GM18517 (cell line): Measurements from ENCODE around the gene FGF19.

ENCODE experiments used
- ATAC-seq: cut with Tn5 transposase; IDR thresholded peaks from one replicate; pipeline ENCODE4 v1.9.1; 2021; ENCODE audit warnings: mild to moderate bottlenecking, moderate library complexity; ENCODE audit not compliant: unreplicated experiment

Gene FGF19

GRCh38 chr11:69657456-69657910 lies 46.3 kb downstream of the FGF19 start:
- ATAC-seq = no peak

DNA sequence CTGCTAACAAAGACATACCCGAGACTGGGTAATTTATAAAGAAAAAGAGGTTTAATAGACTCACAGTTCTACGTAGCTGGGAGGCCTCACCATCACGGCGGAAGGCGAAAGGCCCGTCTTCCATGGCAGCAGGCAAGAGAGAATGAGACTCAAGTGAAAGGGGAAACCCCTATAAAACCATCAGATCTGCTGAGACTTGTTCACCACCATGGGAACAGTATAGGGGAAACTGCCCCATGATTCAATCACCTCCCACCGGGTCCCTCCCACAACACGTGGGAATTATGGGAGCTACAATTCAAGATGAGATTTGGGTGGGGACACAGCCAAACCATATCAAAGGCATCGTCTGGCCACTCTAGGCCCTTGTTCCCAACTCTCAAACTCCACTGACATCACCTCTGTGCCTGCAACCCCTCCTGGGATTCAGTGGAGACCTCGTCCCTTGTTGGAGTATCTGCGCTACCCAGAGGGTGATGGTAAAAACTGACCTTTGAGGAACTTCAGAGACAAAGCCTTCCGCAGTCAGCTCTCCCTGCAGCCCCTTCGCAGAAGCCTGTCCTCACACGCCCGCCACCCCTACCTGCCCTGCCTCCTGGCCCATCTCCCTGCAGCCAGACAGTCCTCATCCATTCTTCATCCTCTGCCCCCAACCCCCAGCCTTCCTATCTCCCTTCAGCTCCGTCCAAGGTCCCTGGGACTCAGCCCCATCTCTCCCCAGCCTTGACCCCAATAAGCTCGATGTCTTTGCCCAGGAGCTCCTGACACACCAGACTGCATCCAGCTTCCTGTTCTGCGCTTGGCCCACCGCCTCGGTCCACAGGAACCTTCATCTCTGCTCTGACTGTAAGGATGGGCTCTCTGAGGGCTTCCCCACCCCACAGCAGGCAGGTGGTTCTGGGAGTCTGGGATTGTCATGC lies 47.0 kb downstream of the FGF19 start:
- no peak for ATAC-seq

DNA sequence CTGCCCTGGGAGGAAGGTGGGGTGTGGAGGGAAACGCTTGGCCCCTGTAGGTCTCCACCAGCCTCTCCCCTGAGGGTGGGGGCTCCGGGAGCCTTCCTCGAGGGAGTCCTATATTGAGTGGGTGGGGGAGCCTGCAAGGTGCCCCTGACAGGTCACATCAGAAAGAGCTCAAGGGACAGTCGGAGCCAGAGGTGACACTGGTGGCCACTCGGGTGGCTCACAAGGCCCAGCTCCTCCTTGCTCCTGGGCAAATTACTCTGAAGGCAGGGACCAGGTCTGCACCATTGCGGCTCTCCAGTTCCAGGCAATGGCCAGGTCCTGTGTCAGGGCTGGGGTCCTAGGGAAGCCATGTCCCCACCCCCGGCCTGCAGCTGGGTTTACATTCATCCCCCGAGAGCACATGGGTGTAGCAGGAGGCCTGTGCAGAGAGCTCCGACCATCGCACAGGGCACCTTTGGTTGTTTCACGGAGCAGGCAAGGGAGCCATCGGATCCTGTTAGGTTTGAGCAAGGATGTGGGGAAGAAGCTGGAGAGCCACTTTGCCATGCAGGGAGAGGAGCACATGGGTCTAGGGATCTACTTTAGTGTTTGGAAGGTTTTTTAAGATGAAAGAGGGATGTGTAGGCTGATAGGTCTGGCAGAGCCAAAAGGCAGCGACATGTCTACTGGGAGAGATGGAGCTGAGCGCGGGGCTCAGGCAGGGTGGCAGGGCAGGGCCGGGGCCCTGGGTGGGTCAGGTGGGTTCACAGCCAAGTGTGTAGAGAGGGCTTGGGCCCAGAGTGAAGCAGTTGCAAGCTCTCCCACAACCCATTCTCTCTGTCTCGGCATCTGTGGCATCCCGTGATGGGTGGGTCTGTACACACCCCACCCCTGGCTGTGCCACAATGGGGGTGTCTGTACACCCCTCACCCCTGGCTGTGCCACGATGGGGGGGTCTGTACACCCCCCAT lies 48.1 kb downstream of the FGF19 start:
- no peak for ATAC-seq

GRCh38 chr11:69654660-69655478 lies 49.0 kb downstream of the FGF19 start:
- no peak for ATAC-seq

GRCh38 chr11:69654001-69654659 lies 49.7 kb downstream of the FGF19 start:
- no peak for ATAC-seq

GRCh38 chr11:69653406-69653960 lies 50.3 kb downstream of the FGF19 start:
- no peak for ATAC-seq

- no peak for ATAC-seq
Measured at GRCh38 chr11:69652999-69653398, 50.8 kb downstream of the FGF19 start.

DNA sequence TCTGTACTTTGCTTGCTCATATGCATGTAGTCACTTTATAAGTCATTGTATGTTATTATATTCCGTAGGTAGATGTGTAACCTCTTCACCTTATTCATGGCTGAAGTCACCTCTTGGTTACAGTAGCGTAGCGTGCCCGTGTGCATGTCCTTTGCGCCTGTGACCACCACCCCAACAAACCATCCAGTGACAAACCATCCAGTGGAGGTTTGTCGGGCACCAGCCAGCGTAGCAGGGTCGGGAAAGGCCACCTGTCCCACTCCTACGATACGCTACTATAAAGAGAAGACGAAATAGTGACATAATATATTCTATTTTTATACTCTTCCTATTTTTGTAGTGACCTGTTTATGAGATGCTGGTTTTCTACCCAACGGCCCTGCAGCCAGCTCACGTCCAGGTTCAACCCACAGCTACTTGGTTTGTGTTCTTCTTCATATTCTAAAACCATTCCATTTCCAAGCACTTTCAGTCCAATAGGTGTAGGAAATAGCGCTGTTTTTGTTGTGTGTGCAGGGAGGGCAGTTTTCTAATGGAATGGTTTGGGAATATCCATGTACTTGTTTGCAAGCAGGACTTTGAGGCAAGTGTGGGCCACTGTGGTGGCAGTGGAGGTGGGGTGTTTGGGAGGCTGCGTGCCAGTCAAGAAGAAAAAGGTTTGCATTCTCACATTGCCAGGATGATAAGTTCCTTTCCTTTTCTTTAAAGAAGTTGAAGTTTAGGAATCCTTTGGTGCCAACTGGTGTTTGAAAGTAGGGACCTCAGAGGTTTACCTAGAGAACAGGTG lies 51.8 kb downstream of the FGF19 start:
- ATAC-seq = no peak

DNA sequence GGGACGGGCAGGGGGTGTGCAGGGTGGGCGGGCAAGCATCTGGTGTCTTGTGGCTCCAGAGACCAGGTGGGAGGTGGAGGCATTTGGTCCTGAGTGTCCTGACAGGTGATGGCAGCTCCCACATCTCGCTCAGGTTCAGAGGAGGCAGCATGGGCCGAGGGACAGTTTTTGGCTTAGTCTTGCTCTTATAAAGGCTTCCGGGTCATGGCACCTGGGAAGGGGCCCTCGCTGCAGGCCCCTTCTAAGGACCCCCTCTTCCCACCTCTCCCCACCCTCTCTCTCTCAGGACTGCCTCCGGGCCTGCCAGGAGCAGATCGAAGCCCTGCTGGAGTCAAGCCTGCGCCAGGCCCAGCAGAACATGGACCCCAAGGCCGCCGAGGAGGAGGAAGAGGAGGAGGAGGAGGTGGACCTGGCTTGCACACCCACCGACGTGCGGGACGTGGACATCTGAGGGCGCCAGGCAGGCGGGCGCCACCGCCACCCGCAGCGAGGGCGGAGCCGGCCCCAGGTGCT lies 52.9 kb downstream of the FGF19 start:
- ATAC-seq = no peak

GRCh38 chr11:69650081-69650831 lies 53.6 kb downstream of the FGF19 start:
- no peak for ATAC-seq

DNA sequence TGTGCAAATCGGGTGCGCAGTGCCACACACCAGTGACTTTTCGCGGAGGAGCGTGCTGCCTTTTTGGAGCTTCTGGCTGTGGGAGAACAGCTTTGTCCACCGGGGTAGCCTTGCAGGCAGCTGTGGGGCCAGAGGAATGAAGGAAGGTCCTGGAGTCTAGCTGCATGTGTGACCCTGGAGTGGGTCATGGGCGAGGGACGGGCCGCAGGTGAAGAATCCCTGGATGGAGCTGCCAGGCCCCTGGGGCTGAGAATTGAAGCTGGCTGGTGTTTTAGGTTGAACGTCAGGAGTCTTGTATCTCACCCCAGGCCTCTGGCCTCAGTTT lies 54.3 kb downstream of the FGF19 start:
- ATAC-seq = no peak

DNA sequence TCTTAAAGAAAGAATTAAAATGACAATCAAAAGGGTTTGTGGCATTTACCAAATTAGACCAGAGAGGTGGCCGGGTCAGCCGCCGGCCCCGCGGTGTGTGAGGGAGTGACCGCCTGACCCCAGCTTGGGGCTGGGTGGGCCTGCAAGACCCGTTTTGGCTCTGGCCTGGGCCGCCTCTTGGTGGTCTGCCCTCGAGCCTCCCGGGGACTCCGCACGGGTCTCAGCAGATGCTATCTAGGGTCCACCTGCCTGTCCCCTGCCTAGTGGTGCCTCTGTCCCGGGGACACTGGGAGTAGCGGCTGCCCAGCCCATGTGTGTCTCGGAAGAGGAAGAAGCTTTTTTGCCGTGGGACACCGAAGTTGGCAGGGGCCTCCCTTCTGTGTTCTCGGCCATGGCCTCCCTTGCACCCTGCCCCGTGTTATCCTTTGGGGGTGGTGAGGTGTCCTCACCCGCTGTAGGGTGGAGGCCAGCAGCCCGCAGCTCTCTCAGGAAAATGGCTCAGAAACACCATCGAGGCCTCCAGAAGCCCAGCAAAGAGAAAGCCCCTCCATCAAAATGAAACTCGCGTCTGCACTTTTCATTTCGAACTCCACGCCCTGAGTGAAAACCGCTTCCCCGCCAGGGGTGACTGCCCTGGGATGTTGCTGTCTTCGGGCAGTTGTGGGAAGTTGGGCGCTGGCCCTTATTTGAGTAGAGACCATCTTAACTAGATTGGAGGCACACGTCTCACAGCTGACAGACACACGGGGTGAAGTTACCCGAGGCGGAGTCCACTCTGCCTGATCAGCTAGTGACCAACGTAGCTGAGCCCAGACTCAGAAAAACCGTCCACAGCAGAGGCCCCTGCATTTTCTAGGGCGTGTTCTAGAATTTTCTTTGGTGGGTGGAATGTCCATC lies 54.9 kb downstream of the FGF19 start:
- ATAC-seq = no peak
